DMS53 treated with DMSO at 0.1 percent for 48 hours (cell line): Measurements from ENCODE around the gene PAQR8.
"Not testable (repeated sequence)": the region's sequence is repeated elsewhere in the genome, so short reads cannot be mapped to it uniquely, and the experiment has no call there.

ENCODE experiments used
- DNase-seq: peaks from one replicate; lab custom pipeline; 2025; ENCODE audit not compliant: unreplicated experiment; lab: John Stamatoyannopoulos, UW

PAQR8 gene

GRCh38 chr6:52375780-52376556 lies 14.0 kb downstream of the PAQR8 start:
- no peak for DNase-seq

DNA sequence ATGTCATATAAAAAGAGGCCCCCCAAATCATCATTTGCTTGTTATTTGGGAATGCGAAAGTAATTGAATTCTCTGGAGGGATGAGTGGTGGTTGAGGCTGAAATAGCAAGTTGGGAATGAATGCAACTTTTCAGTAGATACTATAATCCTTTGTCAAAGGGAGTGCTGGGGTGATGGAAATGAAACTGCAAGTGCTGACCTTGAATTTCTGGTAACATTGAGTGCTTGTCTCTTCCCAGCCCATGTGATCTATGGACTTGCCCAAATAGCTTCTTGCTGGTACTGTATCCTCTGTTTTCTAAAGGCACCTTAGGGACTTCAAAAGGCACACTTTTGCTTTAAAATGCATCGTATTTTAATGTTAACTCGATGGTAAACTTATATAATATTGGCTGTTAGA lies 14.8 kb downstream of the PAQR8 start:
- DNase-seq: no peak

GRCh38 chr6:52377538-52378221 lies 15.7 kb downstream of the PAQR8 start:
- no peak for DNase-seq

DNA sequence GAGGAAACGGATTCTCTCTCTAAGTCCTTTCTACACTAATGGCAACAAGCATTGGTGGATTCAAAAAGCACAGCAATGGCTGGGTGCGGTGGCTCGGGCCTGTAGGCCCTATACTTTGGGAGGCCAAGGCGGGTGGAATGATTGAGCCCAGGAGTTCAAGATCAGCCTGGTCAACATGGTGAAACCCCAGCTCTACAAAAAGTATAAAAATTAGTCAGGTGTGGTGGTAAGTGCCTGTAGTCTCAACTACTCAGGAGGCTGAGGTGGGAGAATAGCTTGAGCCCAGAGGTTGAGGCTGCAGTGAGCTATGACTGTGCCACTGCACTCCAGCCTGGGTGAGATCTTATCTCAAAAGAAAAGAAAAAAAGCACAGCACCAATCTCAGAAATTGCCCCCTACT lies 19.3 kb downstream of the PAQR8 start:
- DNase-seq: no peak

- no peak for DNase-seq
These were observed 22.3 kb downstream of the PAQR8 start for GRCh38 chr6:52384145-52384766.

DNA sequence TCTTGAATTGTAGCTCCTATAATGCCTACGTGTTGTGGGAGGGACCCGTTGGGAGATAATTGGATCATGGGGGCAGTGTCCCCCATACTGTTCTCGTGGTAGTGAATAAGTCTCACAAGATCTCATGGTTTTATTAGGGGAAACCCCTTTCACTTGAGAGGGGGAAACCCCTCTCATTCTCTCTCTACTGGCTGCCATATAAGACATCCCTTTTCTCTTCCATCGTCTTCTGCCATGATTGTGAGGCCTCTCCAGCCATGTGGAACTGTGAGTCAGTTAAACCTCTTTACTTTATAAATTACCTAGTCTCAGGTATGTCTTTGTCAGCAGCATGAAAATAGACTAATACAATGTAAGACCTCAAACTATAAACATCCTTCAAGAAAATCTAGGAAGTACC lies 23.1 kb downstream of the PAQR8 start:
- no peak for DNase-seq

DNA sequence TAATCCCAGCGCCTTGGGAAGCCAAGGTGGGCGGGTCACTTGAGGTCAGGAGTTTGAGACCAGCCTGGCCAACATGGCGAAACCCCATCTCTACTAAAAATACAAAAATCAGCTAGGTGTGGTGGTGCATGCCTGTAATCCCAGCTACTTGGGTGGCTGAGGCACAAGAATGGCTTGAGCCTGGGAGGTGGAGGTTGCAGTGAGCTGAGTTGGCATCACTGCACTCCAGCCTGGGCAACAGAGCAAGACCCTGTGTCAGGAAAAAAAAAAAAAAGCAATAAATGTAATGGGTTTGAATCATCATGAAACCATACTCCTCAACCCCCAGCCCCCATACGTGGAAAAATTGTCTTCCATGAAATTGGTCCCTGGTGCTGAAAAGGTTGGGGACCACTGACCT lies 26.2 kb downstream of the PAQR8 start:
- not testable (repeated sequence) for DNase-seq

DNA sequence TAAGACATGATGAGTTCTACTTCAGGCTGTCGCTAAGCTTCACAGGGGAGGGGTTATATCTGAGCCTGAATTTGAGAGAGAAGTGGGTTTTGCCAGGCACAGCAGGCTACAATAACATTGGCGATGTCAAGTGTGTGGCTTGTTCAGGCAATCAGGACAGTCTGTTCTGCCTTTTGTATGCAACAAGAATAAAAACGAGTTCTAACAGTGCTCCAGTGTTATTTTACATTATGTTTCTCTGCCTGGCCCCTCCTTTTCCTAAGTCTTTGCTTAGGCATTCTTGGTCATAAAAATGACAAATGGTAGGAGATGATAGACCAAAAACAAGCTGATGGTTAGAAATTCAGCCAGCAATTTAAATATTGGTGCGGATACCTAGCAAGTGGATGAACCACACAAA lies 26.8 kb downstream of the PAQR8 start:
- DNase-seq: no peak

DNA sequence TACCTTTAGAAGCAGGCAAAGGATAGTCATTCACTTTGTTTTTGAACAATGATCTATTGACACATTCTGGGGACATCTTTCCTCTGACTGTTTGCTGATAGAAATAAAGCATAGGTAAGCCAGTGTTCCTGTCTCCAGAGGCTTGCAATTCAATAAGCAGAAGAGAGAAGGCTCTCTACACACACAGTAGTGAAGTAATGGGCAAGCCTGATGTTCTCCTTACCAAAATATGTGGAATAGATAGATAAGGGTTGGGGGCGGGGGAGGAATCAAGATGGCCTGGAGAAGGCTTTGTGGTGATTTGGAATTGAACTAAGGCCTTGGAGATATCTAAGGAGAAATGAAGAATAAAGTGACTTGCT lies 27.3 kb downstream of the PAQR8 start:
- DNase-seq: no peak

GRCh38 chr6:52389626-52390360 lies 27.8 kb downstream of the PAQR8 start:
- peak; percentile 64 for DNase-seq

DNA sequence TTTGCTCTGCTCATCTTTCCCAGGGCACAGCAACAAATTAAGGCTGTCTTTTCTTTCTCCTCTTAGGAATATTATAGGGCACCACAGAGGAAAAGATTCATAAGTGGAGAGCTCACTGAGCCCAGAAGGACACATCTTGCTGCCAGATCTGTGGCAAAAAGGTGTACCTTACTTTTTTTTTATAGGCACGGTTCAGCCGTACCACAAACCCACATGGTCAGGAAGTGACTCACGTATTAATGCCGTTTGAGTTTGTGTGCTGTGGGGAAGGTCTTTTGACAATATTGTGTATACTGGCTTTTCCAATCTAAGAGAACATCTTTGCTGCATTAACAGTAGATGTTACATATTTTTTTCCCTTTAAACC lies 28.4 kb downstream of the PAQR8 start:
- peak; percentile 74 for DNase-seq

GRCh38 chr6:52391599-52391998 lies 29.6 kb downstream of the PAQR8 start:
- DNase-seq: no peak

- no peak for DNase-seq
These were observed 31.0 kb downstream of the PAQR8 start for GRCh38 chr6:52392944-52393343.

DNA sequence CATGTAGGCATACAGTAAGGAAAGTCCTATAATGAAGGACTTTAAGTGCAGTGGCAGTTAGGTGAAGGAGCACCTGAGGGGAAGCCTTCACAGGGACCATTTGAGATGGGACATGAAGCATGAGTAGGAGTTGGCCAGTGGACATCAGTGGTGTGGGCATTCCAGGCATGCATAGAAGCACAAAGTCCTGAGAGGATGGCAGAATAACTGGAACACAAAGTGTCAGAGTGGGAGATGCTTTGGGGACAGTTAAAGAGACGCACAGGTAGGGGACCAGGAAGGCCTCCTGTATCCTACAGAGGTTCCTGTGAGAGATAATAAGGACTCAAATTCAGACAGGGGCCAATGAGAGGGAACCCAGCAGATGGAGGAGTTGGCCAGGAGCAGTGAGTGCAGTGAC lies 31.8 kb downstream of the PAQR8 start:
- DNase-seq: no peak

GRCh38 chr6:52394251-52394666 lies 32.3 kb downstream of the PAQR8 start:
- no peak for DNase-seq

DNA sequence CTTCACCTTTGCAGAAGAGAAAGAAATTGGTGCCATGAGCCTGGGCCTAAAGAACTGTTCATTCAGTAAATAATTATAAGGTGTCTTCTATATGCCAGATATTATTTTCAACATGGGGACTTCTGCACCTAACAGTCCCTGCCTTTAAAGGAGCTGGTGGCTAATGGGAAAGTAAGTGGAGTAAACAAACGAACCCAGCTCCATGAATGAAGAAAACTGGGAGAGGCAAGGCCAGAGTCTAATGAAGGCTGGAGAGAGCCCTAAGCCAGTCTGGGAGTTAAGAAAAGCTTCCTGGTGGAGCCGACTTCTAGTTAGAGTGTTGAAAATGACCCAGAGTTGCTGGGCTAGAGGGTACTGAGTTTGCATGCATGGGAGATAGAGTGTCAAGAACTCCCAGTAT lies 34.0 kb downstream of the PAQR8 start:
- DNase-seq: no peak

GRCh38 chr6:52399511-52400312 lies 37.8 kb downstream of the PAQR8 start:
- peak; percentile 50 for DNase-seq

DNA sequence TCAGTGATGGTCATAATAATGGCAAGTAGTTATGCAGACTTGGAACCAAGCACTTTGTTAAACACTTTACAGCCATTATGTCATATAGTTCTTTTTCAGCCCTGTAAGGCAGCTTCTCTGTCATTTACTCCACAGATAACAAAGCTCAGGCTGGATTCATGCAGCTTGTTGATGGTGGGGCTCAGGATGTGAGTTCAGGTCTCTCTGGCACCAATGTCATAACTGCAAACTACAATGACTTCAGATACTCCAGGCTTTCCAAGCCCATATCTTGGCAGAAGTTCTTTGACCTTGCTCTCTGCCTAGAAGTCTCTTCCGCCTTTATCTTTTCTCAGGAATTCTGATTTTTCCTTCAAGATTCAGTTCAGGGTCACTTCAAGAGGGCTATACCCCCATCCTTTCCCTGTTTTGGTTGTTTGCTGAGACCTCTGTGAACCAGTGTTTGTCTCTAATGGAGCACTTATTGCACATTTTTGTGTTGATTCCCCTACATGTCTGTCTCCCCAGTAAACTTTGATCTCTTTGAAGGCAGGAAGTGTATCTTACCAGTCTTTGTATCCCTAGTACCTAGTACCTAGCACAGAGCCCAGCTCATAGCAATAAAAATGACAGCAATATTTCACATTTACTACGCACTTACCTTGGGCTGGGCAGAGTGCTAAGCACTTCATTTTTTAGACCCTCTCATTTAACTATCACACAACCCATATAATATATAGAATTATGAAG lies 38.5 kb downstream of the PAQR8 start:
- DNase-seq: no peak

DNA sequence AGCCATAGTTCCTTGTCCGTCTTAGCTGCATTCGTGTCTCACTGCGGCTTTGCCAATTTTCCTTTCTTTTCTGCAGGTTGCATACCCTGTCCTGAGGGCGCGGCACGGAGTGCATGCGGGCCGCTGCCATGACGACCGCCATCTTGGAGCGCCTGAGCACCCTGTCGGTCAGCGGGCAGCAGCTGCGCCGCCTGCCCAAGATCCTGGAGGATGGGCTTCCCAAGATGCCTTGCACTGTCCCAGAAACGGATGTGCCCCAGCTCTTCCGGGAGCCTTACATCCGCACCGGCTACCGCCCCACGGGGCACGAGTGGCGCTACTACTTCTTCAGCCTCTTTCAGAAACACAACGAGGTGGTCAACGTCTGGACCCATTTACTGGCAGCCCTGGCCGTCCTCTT lies 41.1 kb downstream of the PAQR8 start:
- DNase-seq: no peak

- no peak for DNase-seq
These were observed 41.7 kb downstream of the PAQR8 start for GRCh38 chr6:52403627-52404026.
